Heart right ventricle (tissue), 16 donors: Measurements from ENCODE around the gene TNNT3. TPM values are rescaled to one million over a fixed set of nuclear protein-coding genes. Genes with fewer than 3 reads are reported as not detected.
A peak's percentile ranks its signal among the peaks of the same experiment; 100 is the strongest.

Experiments used
- ATAC-seq, 8 donors: fragments of 200-7000 bp; cut with Tn5 transposase; one replicate each; pipeline ENCODE4 v1.9.1; 2020; ENCODE audit warnings: mild to moderate bottlenecking in 8 of 8, moderate library complexity in 8 of 8, moderate number of reproducible peaks in 1 of 8
- DNase-seq, 2 donors: peaks; one replicate each; pipeline ENCODE4 v3.0.0-alpha.2; 2020
- H3K27ac ChIP-seq, 10 donors: fragments of 200-600 bp; sonication (generic) in 2 of 10; one replicate each; pipeline versions ENCODE4 v1.5.0 to v1.8.0; 2020 to 2022; ENCODE audit warnings: mild to moderate bottlenecking in 3 of 10
- H3K27me3 ChIP-seq, 7 donors: fragments of 200-600 bp; one replicate each; pipeline ENCODE4 v1.8.0; 2021 to 2022; ENCODE audit warnings: mild to moderate bottlenecking in 2 of 7
- H3K36me3 ChIP-seq, 9 donors: fragments of 200-600 bp; sonication (generic) in 1 of 9; one replicate each; pipeline versions ENCODE4 v1.5.0 to v1.8.0; 2020 to 2022; ENCODE audit warnings: mild to moderate bottlenecking in 2 of 9
- H3K4me1 ChIP-seq, 9 donors: fragments of 200-600 bp; sonication (generic) in 1 of 9; one replicate each; pipeline versions ENCODE4 v1.5.0 to v1.8.0; 2020 to 2022; ENCODE audit warnings: mild to moderate bottlenecking in 4 of 9
- H3K4me3 ChIP-seq, 10 donors: fragments of 200-600 bp; sonication (generic) in 2 of 10; one replicate each; pipeline versions ENCODE4 v1.5.0 to v1.8.0; 2020 to 2022; ENCODE audit warnings: mild to moderate bottlenecking in 7 of 10, moderate library complexity in 2 of 10
- H3K9me3 ChIP-seq, 11 donors: fragments of 200-600 bp in 10 of 11; sonication (generic) in 2 of 11; one replicate each; pipeline versions ENCODE4 v1.5.0 to v1.8.0; 2013 to 2022; ENCODE audit warnings: mild to moderate bottlenecking in 2 of 11, control low read depth in 1 of 11, moderate library complexity in 1 of 11
- CTCF ChIP-seq, 9 donors: fragments of 200-600 bp; sonication (generic) in 2 of 9; IDR thresholded peaks; one replicate each; pipeline versions ENCODE4 v1.5.0 to v1.8.0; 2021 to 2022; ENCODE audit warnings: antibody characterized with exemption in 9 of 9, mild to moderate bottlenecking in 5 of 9, moderate library complexity in 1 of 9
- WGBS, 2 donors: extraction: QIAGEN DNeasy Blood & Tissue Kit; methylation state at CpG; one replicate each; pipeline ENCODE4 v1.1.7; 2013; ENCODE audit warnings: inconsistent platforms in 1 of 2; 5-methylcytosine and 5-hydroxymethylcytosine counted together
- intact Hi-C, 10 donors: fragments of 100-400 bp; cut with DNase I; formaldehyde crosslinking; loops; one replicate each; pipeline versions ENCODE4 v1.11.1 to v1.14.2; 2022
- polyA plus RNA-seq, 2 donors: library from polyadenylated mRNA; stranded (reverse); fragments of 200-250 nt; gene quantifications; one replicate each; pipeline ENCODE4 v1.2.3, GENCODE V29; 2013
- total RNA-seq, 10 donors: library from RNA; stranded (reverse); fragmentation: NEBNext Ultra II Directional in 3 of 10; extraction: Animal tissue kit (Norgen Biotek cat#: 25700) in 3 of 10; gene quantifications; one replicate each; pipeline versions ENCODE4 v1.2.1 to v1.2.4, GENCODE V29; 2021 to 2023
- donor health status: Arrhythmogenic right ventricular cardiomyopathy.
- donor health status: ischemic (EF 13 %, LVEDD 7.1; RV severe dilation, severe dysfunction).
- donor health status: healthy with polysubstance abuse.
- donor health status: DM: no; HTN: yes; CAD: no.
- donor health status: DM: no; HTN: no; CAD: no.
- donor health status: ischemic (EF 25% LVEDD 6.9; RV normal size, moderate dysfunction).
- donor health status: ischemic (EF 25% LVEDD 5.7; RV mildly dilated, moderate dysfunction).
- donor health status: healthy.
- donor health status: DM: yes; HTN: yes; CAD: no.
- donor health status: Ischemic cardiomyopathy.
- donor health status: ischemic (EF 35%, LVEDD 5.7; RV mildly dilated, moderate dysfunction).
- donor health status: nonischemic (EF 11% LVEDD 7.7; RV severe dilation, severe dysfunction).
- donor health status: DM: yes; HTN: yes; CAD: no.
- donor health status: PGD.
- donor health status: ischemic (EF 29% LVEDD 5.4; RV normal size, mild dysfunction).
- donor health status: nonischemic (EF 23%, LVEDD 6.1; RV moderate dilation, normal function).

Gene TNNT3
- total and polyA plus RNA-seq, 12 donors, result 12.5 to 49.9 (median 44.4) TPM

- 25 to 52% methylated on average over 5 of the region's 5 CpGs for WGBS, 2 donors
- Histone ChIP-seq H3K9me3 (no peaks in the 10 kb centered on the region), H3K4me3 (no peak overlapping the region), H3K4me1 (peaks cover 3 to 50% (median 35%) of the 10 kb centered on the region in 9 donors), H3K27me3 (no peaks in the 10 kb centered on the region), H3K36me3 (no peaks in the 10 kb centered on the region), H3K27ac (peak overlapping the region; percentile 21 to 88 (median 83))
- DNase-seq (no peak), ATAC-seq (no peak)
- intact Hi-C loops, result no loop called here
- TF ChIP-seq CTCF (IDR thresholded peaks at IDR 0.05), result no peak
These were observed 13.3 kb upstream of the TNNT3 start for GRCh38 chr11:1906181-1906580.

DNA sequence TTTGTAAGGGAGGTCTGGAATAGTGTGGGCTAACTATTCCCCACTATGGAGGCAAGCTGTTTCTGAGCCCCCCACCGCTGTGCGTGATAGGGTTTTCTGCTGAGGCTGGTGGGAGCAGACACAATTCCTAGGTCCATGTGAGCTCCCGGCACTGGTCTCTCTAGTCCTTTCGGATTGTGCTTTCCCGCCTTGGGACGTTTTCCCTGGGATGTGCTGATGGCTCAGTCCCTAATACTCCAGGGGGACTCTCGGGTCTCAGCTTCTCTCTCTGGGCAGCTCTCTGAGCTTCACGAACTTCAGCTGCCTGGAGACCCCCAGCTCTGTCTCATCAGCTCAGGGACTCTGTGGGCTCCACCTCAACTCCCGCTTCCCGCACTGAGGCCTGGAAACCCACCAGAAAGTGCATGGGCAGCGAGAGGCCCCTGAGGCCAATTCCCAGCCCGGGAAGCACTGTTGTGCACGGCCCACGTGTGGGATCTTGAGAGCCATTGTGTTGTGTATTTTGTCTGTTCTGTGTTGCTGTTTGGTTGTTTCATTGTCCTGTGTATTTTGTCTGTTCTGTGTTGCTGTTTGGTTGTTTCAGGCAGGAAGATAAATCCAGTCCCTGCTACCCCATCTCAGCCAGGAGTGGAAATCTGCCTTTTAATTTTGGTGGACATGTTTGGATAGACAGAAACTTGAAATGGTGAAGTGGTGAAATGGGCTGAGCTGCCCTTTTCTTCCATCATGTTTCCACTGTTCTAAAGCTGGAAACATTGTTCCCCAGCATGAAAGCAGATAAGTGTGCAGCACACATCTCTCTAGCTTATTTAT is 12.7 kb upstream of the TNNT3 start:
- ATAC-seq, result peak in 1 of 8 donors; percentile 4
- 47 to 52% methylated on average over 14 of the region's 14 CpGs for WGBS, 2 donors
- DNase-seq, result no peak

GRCh38 chr11:1908618-1909017 is 10.9 kb upstream of the TNNT3 start:
- Histone ChIP-seq H3K27ac (peak overlapping the region; percentile 64 to 88 (median 83)), H3K4me3 (peak overlapping the region in 1 of 10 donors; percentile 16), H3K9me3 (no peaks in the 10 kb centered on the region), H3K4me1 (peaks cover 3 to 60% (median 49%) of the 10 kb centered on the region in 9 donors), H3K27me3 (no peaks in the 10 kb centered on the region), H3K36me3 (no peaks in the 10 kb centered on the region)
- ATAC-seq (peak in 7 of 8 donors; percentile 71 to 90 (median 79)), DNase-seq (peak in 1 of 2 donors; percentile 80)
- WGBS, 2 donors, result 28 to 30% methylated on average over 9 of the region's 9 CpGs
- intact Hi-C loops, result loop anchor here in 1 of 10 donors (2.0 kb wide), 1 partner anchor 18 kb away; no protein-coding TSS in a partner anchor
- TF ChIP-seq CTCF (IDR thresholded peaks at IDR 0.05), result no peak

More for the DNA sequence above, 12.7 kb upstream of the TNNT3 start:
- Histone ChIP-seq H3K27me3 (no peaks in the 10 kb centered on the region), H3K36me3 (no peaks in the 10 kb centered on the region), H3K27ac (peak overlapping the region; percentile 21 to 88 (median 83)), H3K4me1 (peaks cover 3 to 51% (median 36%) of the 10 kb centered on the region in 9 donors), H3K9me3 (no peaks in the 10 kb centered on the region), H3K4me3 (no peak overlapping the region)
- TF ChIP-seq CTCF (IDR thresholded peaks at IDR 0.05), result no peak
- intact Hi-C loops, result no loop called here

- no peak overlapping the region for H3K4me3 ChIP-seq
- no peak for TF ChIP-seq CTCF (IDR thresholded peaks at IDR 0.05)
- H3K4me1 ChIP-seq, result peaks cover 3 to 60% (median 49%) of the 10 kb centered on the region in 9 donors
- no peak for ATAC-seq
- no peaks in the 10 kb centered on the region for H3K27me3 ChIP-seq
- 89 to 92% methylated on average over 7 of the region's 7 CpGs for WGBS, 2 donors
- intact Hi-C loops, result loop anchor here in 1 of 10 donors (2.0 kb wide), 1 partner anchor 17 kb away; no protein-coding TSS in a partner anchor
- DNase-seq, result no peak
- no peaks in the 10 kb centered on the region for H3K36me3 ChIP-seq
- no peaks in the 10 kb centered on the region for H3K9me3 ChIP-seq
- H3K27ac ChIP-seq, result peak overlapping the region; percentile 64 to 88 (median 83)
These were observed 10.0 kb upstream of the TNNT3 start for GRCh38 chr11:1909524-1909923.
